ENCODE measurements around the gene VEPH1.

Gene VEPH1

DNA sequence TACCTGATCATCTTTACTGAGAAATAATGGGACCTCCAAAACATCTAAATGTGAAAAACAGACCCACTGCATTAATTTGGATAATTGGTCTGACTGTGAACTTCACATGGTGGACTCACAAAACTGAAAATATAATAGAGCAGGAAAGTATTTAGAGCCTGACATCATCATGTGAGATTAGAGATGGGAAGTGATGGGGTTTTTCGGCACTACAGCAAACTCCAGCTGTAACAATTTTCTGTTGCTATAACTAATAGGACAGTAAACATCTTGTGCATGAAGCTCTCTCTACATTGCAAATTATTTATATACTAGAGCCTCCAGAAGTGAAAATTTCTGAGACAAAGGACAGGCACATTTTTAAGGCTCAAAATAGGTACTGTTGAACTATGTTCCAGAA lies 32.2 kb downstream of the VEPH1 start:
- H3K27ac ChIP-seq (ENCODE audit: low read depth, low read length) = no peak overlapping the region
- H3K4me1 ChIP-seq (ENCODE audit: control insufficient read depth, low read length) = no peaks in the 10 kb centered on the region
- no peak for TF ChIP-seq CTCF (IDR thresholded peaks at IDR 0.05; ENCODE audit: low read depth, low read length, poor library complexity, severe bottlenecking)
- no peak for TF ChIP-seq EZH2phosphoT487 (IDR thresholded peaks at IDR 0.05; ENCODE audit: borderline replicate concordance, low read length)
- H3K4me2 ChIP-seq (ENCODE audit: low read length) = no peak overlapping the region
- no peaks in the 10 kb centered on the region for H3K79me2 ChIP-seq (ENCODE audit: control insufficient read depth, low read length)
- H4K20me1 ChIP-seq (ENCODE audit: control insufficient read depth, insufficient read depth, low read depth, low read length) = no peaks in the 10 kb centered on the region
- H3K36me3 ChIP-seq (ENCODE audit: control insufficient read depth, low read length) = no peaks in the 10 kb centered on the region
- no peaks in the 10 kb centered on the region for H3K27me3 ChIP-seq (ENCODE audit: control insufficient read depth, low read length)
- H3K9me2 ChIP-seq (replicated peaks; ENCODE audit: control insufficient read depth, low read length) = no peaks in the 10 kb centered on the region
- H3F3A ChIP-seq (ENCODE audit: control insufficient read depth, insufficient read depth) = no peaks in the 10 kb centered on the region
- no peaks in the 10 kb centered on the region for H3K9me3 ChIP-seq (ENCODE audit: control insufficient read depth, insufficient read depth, low read length)
- no peak overlapping the region for H3K4me3 ChIP-seq (ENCODE audit: low read length)

- TF ChIP-seq CTCF (IDR thresholded peaks at IDR 0.05; ENCODE audit: low read depth, low read length, poor library complexity, severe bottlenecking) = no peak
- no peak for TF ChIP-seq EZH2phosphoT487 (IDR thresholded peaks at IDR 0.05; ENCODE audit: borderline replicate concordance, low read length)
- H3F3A ChIP-seq (ENCODE audit: control insufficient read depth, insufficient read depth) = no peaks in the 10 kb centered on the region
- no peaks in the 10 kb centered on the region for H3K79me2 ChIP-seq (ENCODE audit: control insufficient read depth, low read length)
These were observed 33.5 kb downstream of the VEPH1 start for GRCh38 chr3:157469561-157470294.

GRCh38 chr3:157467200-157467599 lies 36.0 kb downstream of the VEPH1 start:
- Histone ChIP-seq H3K4me1 (ENCODE audit: control insufficient read depth, low read length) (no peaks in the 10 kb centered on the region), H3K4me3 (ENCODE audit: low read length) (no peak overlapping the region), H3K9me3 (ENCODE audit: control insufficient read depth, insufficient read depth, low read length) (no peaks in the 10 kb centered on the region), H3K4me2 (ENCODE audit: low read length) (no peak overlapping the region), H3K27ac (ENCODE audit: low read depth, low read length) (no peak overlapping the region), H3K36me3 (ENCODE audit: control insufficient read depth, low read length) (no peaks in the 10 kb centered on the region), H4K20me1 (ENCODE audit: control insufficient read depth, insufficient read depth, low read depth, low read length) (no peaks in the 10 kb centered on the region), H3F3A (ENCODE audit: control insufficient read depth, insufficient read depth) (no peaks in the 10 kb centered on the region), H3K79me2 (ENCODE audit: control insufficient read depth, low read length) (no peaks in the 10 kb centered on the region), H3K9me2 (replicated peaks; ENCODE audit: control insufficient read depth, low read length) (no peaks in the 10 kb centered on the region), H3K27me3 (ENCODE audit: control insufficient read depth, low read length) (no peaks in the 10 kb centered on the region)
- TF ChIP-seq EZH2phosphoT487 (IDR thresholded peaks at IDR 0.05; ENCODE audit: borderline replicate concordance, low read length) = no peak
- TF ChIP-seq CTCF (IDR thresholded peaks at IDR 0.05; ENCODE audit: low read depth, low read length, poor library complexity, severe bottlenecking) = no peak

More at GRCh38 chr3:157469561-157470294, 33.5 kb downstream of the VEPH1 start:
- Histone ChIP-seq H3K4me2 (ENCODE audit: low read length) (no peak overlapping the region), H3K27ac (ENCODE audit: low read depth, low read length) (no peak overlapping the region), H3K36me3 (ENCODE audit: control insufficient read depth, low read length) (no peaks in the 10 kb centered on the region), H3K9me2 (replicated peaks; ENCODE audit: control insufficient read depth, low read length) (no peaks in the 10 kb centered on the region), H3K9me3 (ENCODE audit: control insufficient read depth, insufficient read depth, low read length) (no peaks in the 10 kb centered on the region), H4K20me1 (ENCODE audit: control insufficient read depth, insufficient read depth, low read depth, low read length) (no peaks in the 10 kb centered on the region), H3K4me3 (ENCODE audit: low read length) (no peak overlapping the region), H3K4me1 (ENCODE audit: control insufficient read depth, low read length) (no peaks in the 10 kb centered on the region), H3K27me3 (ENCODE audit: control insufficient read depth, low read length) (no peaks in the 10 kb centered on the region)

Data from DOHH2 (cell line).